IPS-15b (cell line): ENCODE results near the gene GREB1L.

Source experiments
- H3K27me3 ChIP-seq: one replicate; pipeline ENCODE4 v1.6.1; 2013; ENCODE audit warnings: low read length; ENCODE audit not compliant: control insufficient read depth, insufficient read depth
- H3K36me3 ChIP-seq: one replicate; pipeline ENCODE4 v1.6.1; 2013; ENCODE audit warnings: low read length; ENCODE audit not compliant: control insufficient read depth, insufficient read depth
- H3K4me1 ChIP-seq: one replicate; pipeline ENCODE4 v1.6.1; 2013; ENCODE audit warnings: mild to moderate bottlenecking, low read length; ENCODE audit not compliant: control insufficient read depth, insufficient read depth
- H3K4me3 ChIP-seq: one replicate; pipeline ENCODE4 v1.5.1; 2013; ENCODE audit warnings: low read depth, low read length
- H3K9ac ChIP-seq: one replicate; pipeline ENCODE4 v1.6.1; 2013; ENCODE audit warnings: low read depth, mild to moderate bottlenecking, low read length
- H3K9me3 ChIP-seq: one replicate; pipeline ENCODE4 v1.6.1; 2013; ENCODE audit warnings: mild to moderate bottlenecking, low read length; ENCODE audit not compliant: control insufficient read depth, insufficient read depth

The GREB1L gene

GRCh38 chr18:21557607-21558253, 315.7 kb downstream of the GREB1L start:
- Histone ChIP-seq H3K27me3 (no peaks in the 10 kb centered on the region), H3K4me3 (no peak overlapping the region), H3K36me3 (peaks cover 4% of the 10 kb centered on the region)

DNA sequence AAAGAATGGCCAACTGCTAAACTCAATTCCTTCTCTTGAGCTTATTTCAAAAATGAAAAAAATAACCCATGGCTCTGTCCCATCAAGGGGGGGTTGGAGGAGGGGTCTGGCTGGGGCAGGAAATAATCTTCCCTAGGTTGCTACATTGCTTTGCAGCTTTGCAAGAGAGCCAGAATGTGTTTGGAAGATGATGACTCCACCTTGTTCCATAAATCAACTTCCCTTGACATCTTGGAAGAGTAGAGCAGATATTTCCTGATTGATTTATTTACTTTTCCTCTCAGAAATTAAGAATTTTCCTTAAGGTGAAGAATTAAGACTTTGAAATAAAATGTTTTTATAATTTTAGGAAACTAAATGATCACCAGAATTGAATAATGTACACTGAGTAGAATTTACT, 317.2 kb downstream of the GREB1L start:
- Histone ChIP-seq H3K4me3 (no peak overlapping the region), H3K4me1 (no peaks in the 10 kb centered on the region), H3K27me3 (no peaks in the 10 kb centered on the region), H3K9ac (no peak overlapping the region), H3K9me3 (no peaks in the 10 kb centered on the region), H3K36me3 (peaks cover 13% of the 10 kb centered on the region)

More at GRCh38 chr18:21557607-21558253, 315.7 kb downstream of the GREB1L start:
- H3K9ac ChIP-seq, result no peak overlapping the region
- no peaks in the 10 kb centered on the region for H3K9me3 ChIP-seq
- H3K4me1 ChIP-seq, result no peaks in the 10 kb centered on the region

GRCh38 chr18:21571772-21572171, 329.7 kb downstream of the GREB1L start:
- H3K36me3 ChIP-seq, result peaks cover 10% of the 10 kb centered on the region

More at GRCh38 chr18:21571772-21572171, 329.7 kb downstream of the GREB1L start:
- H3K4me1 ChIP-seq, result no peaks in the 10 kb centered on the region
- no peaks in the 10 kb centered on the region for H3K27me3 ChIP-seq
- H3K9ac ChIP-seq, result no peak overlapping the region
- H3K9me3 ChIP-seq, result no peaks in the 10 kb centered on the region
- no peak overlapping the region for H3K4me3 ChIP-seq
